CD4-positive, alpha-beta T cell treated with Interleukin-12 subunit alpha and Interleukin-12 subunit beta, for 1 hour (primary cell): Measurements from ENCODE around the gene TPM2.
"Not testable (repeated sequence)": the region's sequence is repeated elsewhere in the genome, so short reads cannot be mapped to it uniquely, and the experiment has no call there.

Source experiments
- DNase-seq: peaks from one replicate; pipeline ENCODE4 v3.0.0-alpha.2; 2020

Gene TPM2

DNA sequence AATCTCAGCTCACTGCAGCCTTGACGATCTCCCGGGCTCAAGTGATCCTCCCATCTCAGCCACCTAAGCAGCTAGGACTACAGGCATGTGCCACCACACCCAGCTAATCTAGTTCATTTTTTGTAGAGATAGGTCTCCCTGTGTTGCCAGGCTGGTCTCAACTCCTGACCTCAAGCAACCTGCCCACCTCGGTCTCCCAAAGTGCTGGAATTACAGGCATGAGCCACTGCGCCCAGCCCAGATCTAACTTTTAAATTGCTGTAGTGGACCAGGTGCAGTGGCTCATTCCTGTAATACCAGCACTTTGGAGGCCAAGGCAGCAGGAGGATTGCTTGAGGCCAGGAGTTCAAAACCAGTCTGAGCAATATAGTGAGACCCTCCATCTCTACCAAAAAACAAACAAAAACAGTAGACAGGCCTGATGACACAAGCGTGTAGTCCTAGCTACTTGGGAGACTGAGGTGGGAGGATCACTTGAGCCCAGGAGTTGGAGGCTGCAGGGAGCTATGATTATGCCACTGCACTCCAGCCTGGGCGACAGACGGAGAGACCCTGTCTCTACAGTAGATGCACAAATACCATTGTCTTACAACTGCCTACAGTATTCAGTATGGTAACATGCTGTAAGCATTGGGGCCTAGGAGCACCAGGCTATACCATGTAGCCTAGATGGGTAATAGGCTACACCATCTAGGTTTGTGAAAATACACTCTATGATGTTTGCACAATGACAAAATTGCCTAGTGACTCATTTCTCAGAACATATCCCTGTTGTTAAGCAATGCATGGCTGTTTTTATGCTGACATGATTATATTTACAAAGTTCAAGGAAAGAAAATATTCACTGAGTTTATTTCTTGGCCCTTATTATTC lies 37.5 kb downstream of the TPM2 start:
- no peak for DNase-seq

DNA sequence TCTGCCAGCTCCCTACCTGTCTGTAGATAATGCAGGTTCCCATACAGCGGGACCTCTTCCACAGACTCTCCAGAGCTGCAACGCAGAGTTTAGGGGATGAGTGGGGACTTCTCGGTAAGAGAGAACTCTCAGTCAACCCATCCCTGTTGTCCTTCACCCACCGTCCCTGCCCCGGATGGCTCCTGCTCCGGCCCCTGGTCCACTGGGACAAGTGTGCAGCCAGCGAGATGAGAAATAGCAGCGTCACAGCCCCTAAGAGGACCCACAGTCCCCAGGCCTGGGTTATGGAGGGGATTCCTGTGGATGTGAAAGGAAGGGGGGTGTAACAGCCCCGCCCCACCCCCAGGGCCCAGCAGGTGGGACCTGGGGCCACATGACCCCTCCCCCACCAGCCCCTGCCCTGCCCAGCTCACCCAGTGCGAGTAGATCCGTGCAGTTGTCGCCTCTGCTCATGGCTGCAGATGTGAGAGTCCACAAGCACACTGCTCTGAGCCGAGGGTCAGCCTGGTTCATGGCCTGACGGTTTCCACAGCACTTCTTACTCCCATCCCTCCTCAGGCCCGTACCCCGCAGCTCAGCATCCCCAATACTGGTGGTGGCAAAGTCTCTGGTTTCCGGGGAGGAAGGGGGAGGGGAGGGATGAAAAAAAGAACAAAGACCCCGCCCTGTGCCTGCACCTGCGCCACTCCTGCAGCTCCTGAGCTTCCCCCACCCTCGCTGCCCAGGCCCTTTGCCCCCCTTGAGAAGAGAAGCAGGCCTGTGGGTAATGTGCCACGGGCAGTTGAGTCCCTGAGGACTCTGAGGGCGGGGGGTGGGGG lies 39.2 kb downstream of the TPM2 start, which contains the start of gene SIT1:
Gene SIT1, minus strand, starts transcription at position 591 of the 818 bp plus-strand sequence. Its CDS starts 78 bp downstream, at position 513.
- peak; percentile 48 for DNase-seq

DNA sequence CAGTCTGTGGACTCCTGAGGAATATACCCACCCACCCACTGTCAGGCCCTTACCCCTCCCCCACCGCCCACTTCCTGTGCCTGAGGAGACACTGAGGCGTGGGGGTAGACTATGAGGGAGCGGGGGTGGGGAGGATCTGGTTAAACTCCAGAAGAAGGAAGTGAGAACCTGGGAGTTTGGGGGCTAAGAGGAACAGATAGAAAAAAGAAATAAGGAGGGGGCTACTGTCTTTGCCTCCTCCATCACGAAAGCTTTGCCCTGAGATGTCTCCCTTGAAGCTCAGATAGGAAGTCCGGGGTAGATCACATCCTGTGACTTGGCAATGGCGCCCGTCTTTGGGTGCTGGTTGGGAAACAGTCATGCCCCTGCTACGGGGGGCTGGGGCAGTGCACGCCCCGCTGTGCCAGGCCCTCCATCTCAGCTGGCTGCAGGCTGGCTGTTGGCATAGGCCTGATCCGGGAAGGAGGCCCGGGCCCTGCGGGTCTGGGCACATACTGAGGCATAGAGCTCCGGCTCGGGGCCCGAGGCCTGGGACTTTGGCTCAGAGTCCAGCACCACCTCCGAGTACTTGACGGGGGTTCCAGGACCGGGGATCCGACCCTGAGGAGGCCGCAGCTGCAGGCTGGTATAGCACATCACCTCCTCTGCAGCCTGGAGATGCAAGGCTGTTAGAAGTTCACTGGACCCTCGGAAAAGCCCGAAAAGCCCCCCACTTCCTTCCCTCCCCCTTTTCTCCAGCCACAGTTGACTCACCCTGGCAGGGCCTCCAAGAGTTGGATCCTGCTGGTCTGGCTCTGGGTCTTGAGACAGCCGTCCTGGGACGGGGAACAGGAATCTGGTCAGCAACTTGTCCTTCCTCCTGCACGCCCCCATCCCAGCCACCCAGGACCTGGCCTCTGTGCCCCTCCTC lies 40.0 kb downstream of the TPM2 start:
- DNase-seq = peak; percentile 49

GRCh38 chr9:35646533-35647265 lies 43.0 kb downstream of the TPM2 start:
- DNase-seq = peak; percentile 92

- DNase-seq = no peak
Observed at GRCh38 chr9:35646153-35646532, 43.6 kb downstream of the TPM2 start.

GRCh38 chr9:35645736-35646135 lies 44.0 kb downstream of the TPM2 start:
- not testable (repeated sequence) for DNase-seq

- DNase-seq = no peak
Observed at GRCh38 chr9:35643046-35643445, 46.7 kb downstream of the TPM2 start.

DNA sequence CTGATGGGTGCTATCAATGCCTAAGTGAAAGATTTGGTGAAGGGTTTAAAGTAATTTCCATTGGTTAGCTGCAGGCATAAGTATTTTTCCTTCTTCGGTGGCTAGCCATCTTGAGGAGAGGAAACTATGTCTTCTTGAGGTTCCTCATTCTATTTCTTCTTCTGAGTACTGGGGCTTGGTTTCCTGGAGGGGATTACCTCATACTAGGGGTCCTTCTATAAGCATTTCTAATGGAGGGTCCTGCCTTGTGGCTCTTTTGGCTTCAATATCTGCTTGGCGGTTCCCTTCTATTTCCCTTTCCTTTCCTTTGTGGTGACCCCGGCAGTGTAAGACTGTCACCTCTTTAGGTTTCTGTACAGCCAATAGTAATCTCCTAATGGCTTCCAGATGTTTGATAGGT lies 48.2 kb downstream of the TPM2 start:
- DNase-seq = not testable (repeated sequence)

- not testable (repeated sequence) for DNase-seq
Observed at GRCh38 chr9:35640431-35640830, 49.3 kb downstream of the TPM2 start.

DNA sequence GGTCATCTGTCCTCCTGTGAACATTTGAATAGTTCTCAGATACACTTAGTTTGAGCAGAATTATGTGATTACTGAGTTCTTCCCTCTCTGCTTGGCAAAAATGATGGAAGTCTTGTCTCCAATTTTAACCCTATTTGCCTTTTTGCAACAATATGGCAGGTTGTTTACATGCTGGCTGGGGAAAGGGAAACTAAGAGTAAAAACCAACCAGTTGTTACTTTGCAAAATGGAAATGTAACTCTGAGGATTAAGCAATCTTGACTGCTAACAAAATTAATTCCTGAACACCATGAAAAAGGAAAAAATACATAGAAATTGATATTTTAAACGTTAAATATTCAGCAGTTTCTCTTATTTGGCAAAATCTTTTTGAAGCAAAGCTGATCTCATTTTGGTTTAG lies 50.1 kb downstream of the TPM2 start:
- DNase-seq = no peak

DNA sequence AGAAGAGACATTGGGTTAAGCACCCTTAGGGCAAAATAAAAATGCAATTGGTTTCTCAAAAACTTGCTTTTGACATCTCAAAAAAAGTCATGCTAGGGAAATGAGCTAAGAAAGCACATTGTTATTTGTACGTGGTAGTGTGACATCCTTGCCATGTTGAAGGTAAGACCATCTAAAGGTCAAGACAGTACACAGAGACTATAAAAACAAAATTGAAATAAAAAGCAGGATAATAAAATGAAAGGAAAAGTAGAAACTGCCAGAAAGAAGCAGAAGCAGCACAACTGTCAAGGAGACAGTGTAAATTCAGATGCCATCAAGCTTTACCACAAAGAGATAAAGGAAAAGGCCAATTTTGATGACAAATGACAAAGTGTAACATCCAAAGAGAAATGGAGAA lies 50.5 kb downstream of the TPM2 start:
- DNase-seq = not testable (repeated sequence)

GRCh38 chr9:35638751-35639150 lies 51.0 kb downstream of the TPM2 start:
- DNase-seq = peak; percentile 57

DNA sequence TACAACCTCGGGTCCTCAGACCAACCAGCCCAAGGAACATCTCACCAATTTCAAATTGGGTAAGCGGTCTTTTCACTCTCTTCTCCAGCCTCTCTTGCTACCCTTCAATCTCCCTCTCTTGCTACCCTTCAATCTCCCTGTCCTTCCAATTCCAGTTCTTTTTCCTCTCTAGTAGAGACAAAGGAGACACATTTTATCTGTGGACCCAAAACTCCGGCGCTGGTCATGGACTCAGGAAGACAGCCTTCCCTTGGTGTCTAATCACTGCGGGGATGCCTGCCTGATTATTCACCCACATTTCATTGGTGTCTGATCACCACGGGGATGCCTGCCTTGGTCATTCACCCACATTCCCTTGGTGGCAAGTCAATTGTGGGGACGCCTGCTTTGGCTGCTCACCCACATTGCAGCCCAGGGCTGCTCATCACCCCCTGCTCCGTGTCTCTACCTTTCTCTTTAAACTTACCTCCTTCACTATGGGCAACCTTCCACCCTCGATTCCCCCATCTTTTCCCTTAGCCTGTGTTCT lies 52.2 kb downstream of the TPM2 start:
- not testable (repeated sequence) for DNase-seq

- not testable (repeated sequence) for DNase-seq
Observed at GRCh38 chr9:35636877-35637246, 52.9 kb downstream of the TPM2 start.

DNA sequence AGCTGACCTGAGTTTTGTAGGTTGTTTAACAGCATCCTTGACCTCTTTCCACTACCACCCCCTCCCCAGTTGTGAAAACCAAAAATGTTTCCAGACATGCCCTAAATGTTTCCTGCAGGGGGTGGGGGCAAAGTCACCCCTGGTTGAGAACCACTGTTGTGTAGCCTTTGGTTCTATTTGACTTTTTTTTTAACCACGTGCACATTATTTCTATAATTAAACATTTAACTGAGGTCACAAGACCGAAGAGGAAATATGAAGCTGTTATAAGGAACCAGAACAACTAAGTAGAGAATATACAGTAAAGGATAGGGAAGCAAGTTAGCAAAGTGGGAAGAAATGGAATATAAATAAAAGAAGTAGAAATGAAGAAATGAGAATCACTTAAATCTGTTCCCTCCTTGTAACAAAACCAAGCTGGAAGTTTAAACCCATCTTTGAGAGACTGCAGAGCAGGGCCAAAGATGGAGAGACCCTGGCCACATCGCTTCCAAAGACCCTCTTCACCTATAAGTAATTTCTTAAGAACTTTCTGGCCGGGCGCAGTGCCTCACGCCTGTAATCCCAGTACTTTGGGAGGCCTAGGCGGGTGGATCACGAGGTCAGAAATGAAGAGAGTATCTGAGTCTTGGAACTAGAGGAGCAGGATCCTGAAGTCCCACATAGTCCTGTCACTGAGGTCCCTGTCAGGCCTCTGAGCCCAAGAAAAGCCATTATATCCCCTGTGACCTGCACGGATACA lies 53.4 kb downstream of the TPM2 start:
- no peak for DNase-seq

DNA sequence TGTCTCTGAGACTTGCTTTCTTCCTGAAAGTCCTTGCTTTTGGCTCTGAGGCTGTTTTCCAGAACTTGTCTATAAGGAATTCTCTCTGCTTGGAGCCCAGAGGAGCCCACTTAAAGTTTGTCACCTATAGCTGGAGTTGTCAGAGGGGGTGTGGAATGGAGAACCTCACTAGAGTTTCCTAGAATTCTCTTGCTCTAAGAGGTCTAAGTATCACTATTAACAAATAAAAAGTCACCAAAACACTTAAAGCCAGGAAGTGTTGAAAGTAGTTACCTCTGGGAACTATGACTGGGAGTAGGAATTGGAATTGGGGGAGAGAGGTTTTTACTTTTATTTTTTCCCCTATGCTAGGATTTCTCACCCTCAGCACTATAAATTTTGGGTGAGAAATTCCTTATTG lies 54.0 kb downstream of the TPM2 start:
- DNase-seq = no peak
